Measurements from ENCODE around the gene ABHD8.

ABHD8 gene

GRCh38 chr19:17325881-17326594 lies 22.8 kb upstream of the ABHD8 start:
- TF ChIP-seq CTCF (IDR thresholded peaks at IDR 0.05; ENCODE audit: borderline replicate concordance, control extremely low read depth, extremely low read depth, insufficient read depth, missing control alignments): no peak
- no peak for DNase-seq (ENCODE audit: low spot score)
- in situ Hi-C loops (cut with MboI; ENCODE audit: low sequenced_read_pairs, unreplicated experiment): no loop called here

- in situ Hi-C loops (cut with MboI; ENCODE audit: low sequenced_read_pairs, unreplicated experiment): no loop called here
- no peak for TF ChIP-seq CTCF (IDR thresholded peaks at IDR 0.05; ENCODE audit: borderline replicate concordance, control extremely low read depth, extremely low read depth, insufficient read depth, missing control alignments)
- DNase-seq (ENCODE audit: low spot score): no peak
These were observed 21.9 kb upstream of the ABHD8 start for GRCh38 chr19:17325133-17325532.

- TF ChIP-seq CTCF (IDR thresholded peaks at IDR 0.05; ENCODE audit: borderline replicate concordance, control extremely low read depth, extremely low read depth, insufficient read depth, missing control alignments): no peak
These were observed 21.3 kb upstream of the ABHD8 start for GRCh38 chr19:17324357-17325114.

GRCh38 chr19:17323964-17324332 lies 20.7 kb upstream of the ABHD8 start:
- no peak for TF ChIP-seq CTCF (IDR thresholded peaks at IDR 0.05; ENCODE audit: borderline replicate concordance, control extremely low read depth, extremely low read depth, insufficient read depth, missing control alignments)
- peak; percentile 70 for DNase-seq (ENCODE audit: low spot score)
- in situ Hi-C loops (cut with MboI; ENCODE audit: low sequenced_read_pairs, unreplicated experiment): no loop called here

More at GRCh38 chr19:17324357-17325114, 21.3 kb upstream of the ABHD8 start:
- in situ Hi-C loops (cut with MboI; ENCODE audit: low sequenced_read_pairs, unreplicated experiment): no loop called here
- no peak for DNase-seq (ENCODE audit: low spot score)

- DNase-seq (ENCODE audit: low spot score): no peak
- in situ Hi-C loops (cut with MboI; ENCODE audit: low sequenced_read_pairs, unreplicated experiment): no loop called here
- no peak for TF ChIP-seq CTCF (IDR thresholded peaks at IDR 0.05; ENCODE audit: borderline replicate concordance, control extremely low read depth, extremely low read depth, insufficient read depth, missing control alignments)
These were observed 20.2 kb upstream of the ABHD8 start for GRCh38 chr19:17323300-17323963.

- DNase-seq (ENCODE audit: low spot score): no peak
- in situ Hi-C loops (cut with MboI; ENCODE audit: low sequenced_read_pairs, unreplicated experiment): no loop called here
- TF ChIP-seq CTCF (IDR thresholded peaks at IDR 0.05; ENCODE audit: borderline replicate concordance, control extremely low read depth, extremely low read depth, insufficient read depth, missing control alignments): no peak
These were observed 19.6 kb upstream of the ABHD8 start for GRCh38 chr19:17322854-17323253.
